Uterus (tissue), 2 donors: ENCODE measurements around the gene TDP1.

ENCODE experiments used
- POLR2A ChIP-seq, 2 donors: fragments of 450-650 bp; IDR thresholded peaks; one replicate each; pipeline ENCODE4 v1.6.1; 2016; ENCODE audit warnings: antibody characterized with exemption in 2 of 2, mild to moderate bottlenecking in 1 of 2, moderate library complexity in 1 of 2
- TF ChIP-seq, protein P1 (sequence below), 4 experiments: fragments of 200-600 bp in 2 of 4; fragments of 450-650 bp in 2 of 4; sonication (generic) in 2 of 4; IDR thresholded peaks; one replicate each; pipeline ENCODE4 v1.5.1; 2016 to 2019; ENCODE audit warnings: antibody characterized with exemption in 4 of 4, mild to moderate bottlenecking in 2 of 4, moderate library complexity in 1 of 4

DNA sequence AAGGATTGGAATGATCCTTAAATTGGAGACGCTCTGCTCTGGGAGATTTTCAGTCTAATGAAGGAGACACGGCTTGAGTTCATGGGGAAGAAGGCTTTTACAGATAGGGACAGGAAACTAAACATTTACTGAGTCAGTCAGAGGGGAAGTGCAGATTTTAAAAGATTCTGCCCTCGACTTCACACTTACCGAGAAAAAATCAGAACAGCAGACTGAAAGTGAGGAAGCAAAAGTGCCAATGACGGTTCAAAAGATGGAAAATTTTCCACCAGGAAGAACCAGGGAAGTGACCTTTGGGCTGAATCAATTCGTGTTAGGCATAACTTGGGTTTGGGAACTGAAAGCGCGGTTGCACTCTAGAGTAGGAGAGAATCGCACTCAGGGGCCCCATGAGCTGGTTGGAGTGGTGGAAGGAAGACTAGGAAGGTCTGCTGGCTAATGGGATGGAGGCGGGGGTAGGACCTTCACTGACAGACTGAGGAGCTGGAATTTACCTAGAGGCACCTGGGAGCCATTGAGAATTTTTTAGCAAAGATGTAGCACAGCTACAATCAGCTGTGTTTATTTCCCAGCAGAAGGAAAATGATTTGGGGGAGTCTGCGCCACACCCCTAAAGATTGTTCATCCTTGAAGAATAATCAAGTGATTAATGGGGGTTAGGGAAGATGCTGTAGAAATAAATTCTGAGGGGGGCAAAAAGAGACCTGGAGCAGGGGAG is 107.3 kb downstream of the TDP1 start:
- TF ChIP-seq POLR2A (IDR thresholded peaks at IDR 0.05) = no peak
- TF ChIP-seq, protein P1, sequence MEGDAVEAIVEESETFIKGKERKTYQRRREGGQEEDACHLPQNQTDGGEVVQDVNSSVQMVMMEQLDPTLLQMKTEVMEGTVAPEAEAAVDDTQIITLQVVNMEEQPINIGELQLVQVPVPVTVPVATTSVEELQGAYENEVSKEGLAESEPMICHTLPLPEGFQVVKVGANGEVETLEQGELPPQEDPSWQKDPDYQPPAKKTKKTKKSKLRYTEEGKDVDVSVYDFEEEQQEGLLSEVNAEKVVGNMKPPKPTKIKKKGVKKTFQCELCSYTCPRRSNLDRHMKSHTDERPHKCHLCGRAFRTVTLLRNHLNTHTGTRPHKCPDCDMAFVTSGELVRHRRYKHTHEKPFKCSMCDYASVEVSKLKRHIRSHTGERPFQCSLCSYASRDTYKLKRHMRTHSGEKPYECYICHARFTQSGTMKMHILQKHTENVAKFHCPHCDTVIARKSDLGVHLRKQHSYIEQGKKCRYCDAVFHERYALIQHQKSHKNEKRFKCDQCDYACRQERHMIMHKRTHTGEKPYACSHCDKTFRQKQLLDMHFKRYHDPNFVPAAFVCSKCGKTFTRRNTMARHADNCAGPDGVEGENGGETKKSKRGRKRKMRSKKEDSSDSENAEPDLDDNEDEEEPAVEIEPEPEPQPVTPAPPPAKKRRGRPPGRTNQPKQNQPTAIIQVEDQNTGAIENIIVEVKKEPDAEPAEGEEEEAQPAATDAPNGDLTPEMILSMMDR (IDR thresholded peaks at IDR 0.05) = no peak
